ENCODE measurements around the gene MACROD1. TPM values are rescaled to one million over a fixed set of nuclear protein-coding genes. Genes with fewer than 3 reads are reported as not detected.

The MACROD1 gene
- 9.5 to 14.4 TPM (median 13.0 TPM) in 5 replicates for total RNA-seq (2022; extraction: Qiagen RNA extraction; ENCODE audit: low read depth)

DNA sequence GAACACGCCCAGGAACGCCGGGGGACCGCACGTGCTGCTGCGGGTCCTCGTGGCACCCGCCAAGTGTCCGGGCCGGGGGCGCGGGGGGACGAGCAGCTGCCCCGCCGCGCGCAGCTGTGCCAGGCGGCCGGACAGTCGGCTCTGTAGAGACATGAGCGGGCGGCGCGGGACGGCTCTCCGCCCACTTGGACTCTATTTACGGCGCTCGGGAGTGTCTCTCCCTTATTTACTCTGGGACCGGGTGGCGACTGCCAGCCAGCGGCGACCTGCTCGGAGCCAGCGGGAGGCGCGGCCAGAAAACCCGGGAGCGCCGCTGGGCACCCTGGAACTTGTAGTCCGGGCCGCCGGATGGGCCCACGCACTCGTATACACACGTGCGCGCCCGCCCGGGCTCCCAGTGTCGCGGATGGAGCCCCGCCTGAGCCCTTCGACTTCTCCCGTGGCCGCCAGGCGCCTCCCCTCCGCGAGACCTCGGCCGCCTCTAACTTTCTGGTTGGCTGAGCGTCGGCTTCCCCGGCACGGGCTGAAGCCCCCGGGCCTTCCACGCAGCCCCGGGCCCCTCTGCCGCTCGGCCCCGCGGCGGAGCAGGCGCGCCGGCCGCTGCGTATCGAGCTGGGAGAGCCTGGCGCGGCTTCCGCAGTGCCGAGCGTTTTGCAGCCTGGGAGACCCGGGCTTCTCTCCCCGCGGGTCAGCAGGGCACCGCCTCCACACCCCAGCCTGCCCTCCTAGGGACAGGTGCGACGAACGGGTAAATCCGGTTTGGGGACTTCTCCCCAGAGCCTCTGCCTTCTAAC, at the start of gene MACROD1:
TSS of gene MACROD1 (minus strand) at position 272 of the 794 bp plus-strand sequence. CDS start at position 153, 119 bp downstream.

DNA sequence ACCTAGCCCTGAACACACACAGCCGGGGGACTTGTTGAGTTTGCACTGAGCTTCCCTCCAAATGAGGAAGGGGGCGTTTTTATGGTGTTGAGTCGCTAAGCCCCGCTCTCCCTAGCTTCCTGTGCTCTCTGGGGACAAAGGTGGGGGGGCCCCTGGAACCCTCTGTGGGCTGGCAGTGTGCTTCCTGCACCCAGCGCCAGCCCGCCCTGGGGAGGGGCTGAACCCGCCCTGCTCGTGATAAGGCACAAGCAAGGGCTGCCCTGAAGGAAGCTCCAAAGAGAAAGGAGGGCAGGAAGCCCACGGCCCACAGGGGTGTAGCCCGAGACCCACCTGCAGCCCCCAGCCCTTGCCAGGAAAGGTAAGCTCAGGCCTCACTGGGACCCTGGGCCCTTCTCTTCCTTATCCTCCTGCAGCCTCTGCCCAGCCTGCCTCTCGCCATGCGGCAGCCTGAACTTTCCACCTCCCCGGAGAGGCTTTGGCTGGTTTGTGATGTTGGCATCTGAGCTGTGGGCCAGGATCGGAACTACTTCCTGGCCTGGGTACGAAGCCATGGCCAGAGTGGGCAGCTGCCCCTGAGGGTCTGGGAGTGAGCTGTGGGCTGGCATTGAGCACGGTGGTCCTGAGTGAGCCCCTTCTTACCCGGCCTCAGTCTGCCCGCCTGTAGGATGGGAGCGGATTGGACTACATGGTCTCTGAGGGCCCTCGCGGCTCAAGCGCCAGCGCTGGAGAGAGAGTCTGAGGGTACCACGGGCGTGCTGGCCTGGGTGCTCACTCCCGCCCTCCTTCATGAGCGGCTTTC, 40.7 kb upstream of the MACROD1 start, which contains the start of gene FERMT3:
TSS of gene FERMT3 (plus strand) at position 265 of the 799 bp plus-strand sequence. CDS start 644 bp downstream, outside the sequence.

DNA sequence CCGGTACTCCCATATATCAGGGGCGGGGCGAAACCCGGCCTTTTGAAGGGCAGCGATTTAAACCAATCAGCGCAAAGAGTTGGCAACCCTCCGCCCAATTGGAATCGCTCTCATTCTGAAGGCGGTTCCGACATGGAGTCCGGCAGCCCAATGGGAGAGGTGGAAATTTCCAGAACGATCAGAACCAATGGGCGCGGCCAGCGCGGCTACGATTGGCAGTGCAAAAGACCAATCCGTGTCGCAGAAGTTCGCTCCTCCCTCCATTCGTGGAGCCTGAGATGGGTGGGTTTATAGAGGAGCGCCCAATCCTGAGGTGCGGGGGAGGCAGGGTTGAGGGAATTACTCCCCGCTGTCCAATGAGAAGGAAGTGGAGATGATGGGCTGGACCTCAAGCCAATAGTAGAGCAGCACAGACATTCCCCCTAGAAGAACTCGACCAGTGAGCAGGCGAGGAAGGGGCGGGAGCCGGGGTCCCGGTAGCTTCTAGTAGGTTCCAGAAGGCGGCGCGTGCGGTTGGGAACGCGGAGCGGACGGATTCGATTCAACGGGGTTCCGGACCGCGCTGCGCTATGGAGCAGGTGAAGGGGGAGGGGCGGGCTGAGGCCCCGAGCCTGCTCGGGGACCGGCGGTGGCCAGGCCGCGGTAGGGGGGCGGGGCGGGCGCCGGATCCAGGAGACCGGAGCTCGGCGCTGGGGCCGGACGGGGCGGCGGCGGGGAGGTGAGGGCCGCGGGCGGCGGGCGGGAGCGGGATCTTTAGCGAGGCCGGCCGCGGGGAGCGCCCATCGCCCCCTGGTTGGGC, 20.0 kb upstream of the MACROD1 start, which contains the start of gene STIP1:
TSS of gene STIP1 (plus strand) at position 479 of the 799 bp plus-strand sequence. CDS start at position 570, 91 bp downstream.

GRCh38 chr11:64035576-64035975, 130.3 kb downstream of the MACROD1 start, which contains the start of gene FLRT1:
Gene FLRT1 (plus strand): TSS chr11:64035931. CDS start chr11:64116268, 80,337 bp downstream.

GRCh38 chr11:63986156-63986931, 179.6 kb downstream of the MACROD1 start, which contains the start of gene OTUB1:
Gene OTUB1 (plus strand): TSS chr11:63986438. CDS start chr11:63986457, 19 bp downstream.

GRCh38 chr11:63974259-63975143, 191.4 kb downstream of the MACROD1 start, which contains the start of gene COX8A:
Gene COX8A (plus strand): TSS chr11:63974620. CDS start chr11:63974681, 61 bp downstream.

Other genes with a start within 250 kb of the MACROD1 start
- 0.64 to 1.0 TPM (median 0.95 TPM) in 5 replicates for gene RCOR2, start 248.9 kb downstream of the MACROD1 start, total RNA-seq (2022; extraction: Qiagen RNA extraction; ENCODE audit: low read depth)
- gene NAA40, start 227.1 kb downstream of the MACROD1 start, total RNA-seq (2022; extraction: Qiagen RNA extraction; ENCODE audit: low read depth) = 11.9 to 17.9 TPM (median 15.4 TPM) in 5 replicates
- gene COX8A, start 191.5 kb downstream of the MACROD1 start, total RNA-seq (2022; extraction: Qiagen RNA extraction; ENCODE audit: low read depth) = 466 to 1,036 TPM (median 955 TPM) in 5 replicates
- 88.2 to 125 TPM (median 122 TPM) in 5 replicates for gene OTUB1, start 179.7 kb downstream of the MACROD1 start, total RNA-seq (2022; extraction: Qiagen RNA extraction; ENCODE audit: low read depth)
- gene FLRT1, start 130.2 kb downstream of the MACROD1 start, total RNA-seq (2022; extraction: Qiagen RNA extraction; ENCODE audit: low read depth) = 0.06 TPM in 1 of 5 replicates, not detected in the others
- gene STIP1, start 20.1 kb upstream of the MACROD1 start, total RNA-seq (2022; extraction: Qiagen RNA extraction; ENCODE audit: low read depth) = 249 to 284 TPM (median 272 TPM) in 5 replicates
- 0.53 to 2.7 TPM (median 1.2 TPM) in 5 replicates for gene FERMT3, start 40.6 kb upstream of the MACROD1 start, total RNA-seq (2022; extraction: Qiagen RNA extraction; ENCODE audit: low read depth)
- 18.0 to 27.2 TPM (median 23.8 TPM) in 5 replicates for gene TRPT1, start 60.1 kb upstream of the MACROD1 start, total RNA-seq (2022; extraction: Qiagen RNA extraction; ENCODE audit: low read depth)
- gene NUDT22, start 60.2 kb upstream of the MACROD1 start, total RNA-seq (2022; extraction: Qiagen RNA extraction; ENCODE audit: low read depth) = 20.7 to 41.6 TPM (median 34.8 TPM) in 5 replicates
- 12.1 to 26.8 TPM (median 22.3 TPM) in 5 replicates for gene DNAJC4, start 64.4 kb upstream of the MACROD1 start, total RNA-seq (2022; extraction: Qiagen RNA extraction; ENCODE audit: low read depth)
- gene VEGFB, start 68.5 kb upstream of the MACROD1 start, total RNA-seq (2022; extraction: Qiagen RNA extraction; ENCODE audit: low read depth) = 40.1 to 48.1 TPM (median 46.3 TPM) in 5 replicates
- gene FKBP2, start 75.0 kb upstream of the MACROD1 start, total RNA-seq (2022; extraction: Qiagen RNA extraction; ENCODE audit: low read depth) = 108 to 148 TPM (median 136 TPM) in 5 replicates
- 246 to 415 TPM (median 401 TPM) in 5 replicates for gene PPP1R14B, start 80.8 kb upstream of the MACROD1 start, total RNA-seq (2022; extraction: Qiagen RNA extraction; ENCODE audit: low read depth)
- 13.3 to 27.3 TPM (median 21.8 TPM) in 5 replicates for gene PLCB3, start 85.4 kb upstream of the MACROD1 start, total RNA-seq (2022; extraction: Qiagen RNA extraction; ENCODE audit: low read depth)
- gene BAD, start 118.6 kb upstream of the MACROD1 start, total RNA-seq (2022; extraction: Qiagen RNA extraction; ENCODE audit: low read depth) = 62.2 to 102 TPM (median 89.6 TPM) in 5 replicates
- gene GPR137, start 119.7 kb upstream of the MACROD1 start, total RNA-seq (2022; extraction: Qiagen RNA extraction; ENCODE audit: low read depth) = 22.6 to 54.3 TPM (median 48.3 TPM) in 5 replicates
- 0.12 to 0.21 TPM (median 0.20 TPM) in 3 of 5 replicates, not detected in the others for gene KCNK4, start 125.2 kb upstream of the MACROD1 start, total RNA-seq (2022; extraction: Qiagen RNA extraction; ENCODE audit: low read depth)
- gene CATSPERZ, start 134.2 kb upstream of the MACROD1 start, total RNA-seq (2022; extraction: Qiagen RNA extraction; ENCODE audit: low read depth) = 1.7 to 2.4 TPM (median 2.3 TPM) in 5 replicates
- gene ESRRA, start 139.4 kb upstream of the MACROD1 start, total RNA-seq (2022; extraction: Qiagen RNA extraction; ENCODE audit: low read depth) = 33.2 to 63.8 TPM (median 61.7 TPM) in 5 replicates
- 382 to 473 TPM (median 414 TPM) in 5 replicates for gene TRMT112, start 151.4 kb upstream of the MACROD1 start, total RNA-seq (2022; extraction: Qiagen RNA extraction; ENCODE audit: low read depth)
- 321 to 507 TPM (median 466 TPM) in 5 replicates for gene PRDX5, start 152.0 kb upstream of the MACROD1 start, total RNA-seq (2022; extraction: Qiagen RNA extraction; ENCODE audit: low read depth)
- 9.6 to 15.0 TPM (median 10.9 TPM) in 5 replicates for gene CCDC88B, start 174.1 kb upstream of the MACROD1 start, total RNA-seq (2022; extraction: Qiagen RNA extraction; ENCODE audit: low read depth)
- gene RPS6KA4, start 193.0 kb upstream of the MACROD1 start, total RNA-seq (2022; extraction: Qiagen RNA extraction; ENCODE audit: low read depth) = 41.2 to 70.0 TPM (median 65.4 TPM) in 5 replicates